Fibroblast of skin of left biceps (primary cell): ENCODE measurements around the gene LAMA3.

Experiments
- DNase-seq, 2 experiments: peaks; one replicate each; pipeline ENCODE4 v3.0.0-alpha.2; 2013; ENCODE audit warnings: low read depth in 2 of 2

The LAMA3 gene

GRCh38 chr18:23822590-23823385, 133.5 kb downstream of the LAMA3 start:
- DNase-seq = peak; percentile 32 to 49

DNA sequence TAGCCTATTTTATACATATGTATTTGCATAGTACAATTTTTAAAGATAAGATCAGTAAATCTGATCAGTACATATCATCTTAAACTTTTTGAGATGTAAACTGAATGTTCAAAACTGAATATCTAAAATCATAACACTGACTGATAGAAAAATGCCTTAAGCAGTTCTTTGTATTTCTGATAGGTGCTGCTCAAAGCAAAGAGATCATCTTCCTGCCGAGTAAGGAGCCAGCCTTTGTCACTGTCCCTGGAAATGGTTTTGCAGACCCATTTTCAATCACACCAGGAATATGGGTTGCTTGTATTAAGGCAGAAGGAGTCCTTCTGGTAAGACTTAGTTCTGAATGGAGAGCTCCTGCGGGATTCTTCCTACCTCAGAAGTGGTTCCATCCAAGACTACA, 135.0 kb downstream of the LAMA3 start:
- no peak for DNase-seq

- DNase-seq = no peak
Measured at GRCh38 chr18:23824669-23825068, 135.4 kb downstream of the LAMA3 start.

DNA sequence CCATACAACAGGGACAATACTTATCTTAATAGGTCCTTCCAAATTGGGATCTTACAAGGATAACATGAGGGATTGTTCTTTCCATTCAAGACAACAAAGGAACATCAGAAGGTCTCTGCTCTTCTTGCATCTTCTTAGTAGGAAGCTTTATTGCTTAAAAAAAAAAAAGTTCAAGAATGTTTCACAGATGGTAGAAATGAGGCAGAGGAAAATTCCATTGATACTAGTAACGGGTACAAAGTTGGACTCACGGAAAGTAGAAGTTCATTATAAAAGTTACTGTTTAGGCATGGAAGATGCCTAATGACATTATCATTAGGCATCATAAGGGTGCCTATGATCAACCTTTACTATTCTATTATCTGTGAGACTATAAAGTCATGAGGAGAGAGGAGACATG, 136.2 kb downstream of the LAMA3 start:
- DNase-seq = no peak

GRCh38 chr18:23825978-23826405, 136.7 kb downstream of the LAMA3 start:
- no peak for DNase-seq

DNA sequence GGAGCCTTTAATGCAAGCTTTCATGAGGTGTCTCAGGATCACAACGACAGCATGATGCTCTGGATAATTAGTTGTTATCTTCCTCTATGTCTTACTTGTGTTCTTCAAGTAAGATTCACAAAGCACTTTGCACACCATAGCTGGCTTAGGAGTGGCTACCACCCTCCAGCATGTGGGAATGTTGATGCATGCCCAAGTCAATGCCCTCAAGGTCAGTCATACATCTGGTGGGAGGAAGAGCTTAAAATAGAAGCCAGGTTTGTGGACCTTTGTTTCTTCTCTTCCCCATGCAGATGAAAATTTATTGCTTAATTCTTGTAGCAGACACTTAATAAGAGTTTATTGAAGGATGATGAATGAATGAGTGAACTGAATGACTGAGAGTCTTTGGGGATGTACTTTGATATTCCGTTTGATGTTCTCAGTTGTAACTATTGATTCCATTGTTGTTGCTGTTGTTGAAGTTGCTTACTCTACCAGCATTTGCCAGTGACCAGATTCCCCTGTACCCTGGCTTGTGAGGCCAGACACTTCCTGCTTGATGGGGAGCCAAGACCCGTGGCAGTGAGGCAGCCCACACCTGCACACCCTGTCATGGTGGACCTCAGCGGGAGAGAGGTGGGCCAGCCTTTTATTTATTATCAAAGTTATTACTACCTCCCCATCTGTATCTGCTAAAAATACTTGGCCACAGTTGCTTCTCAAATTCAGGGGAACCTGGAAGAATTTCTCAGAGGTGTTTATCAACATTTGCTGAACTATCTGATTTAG, 137.8 kb downstream of the LAMA3 start:
- DNase-seq = no peak

DNA sequence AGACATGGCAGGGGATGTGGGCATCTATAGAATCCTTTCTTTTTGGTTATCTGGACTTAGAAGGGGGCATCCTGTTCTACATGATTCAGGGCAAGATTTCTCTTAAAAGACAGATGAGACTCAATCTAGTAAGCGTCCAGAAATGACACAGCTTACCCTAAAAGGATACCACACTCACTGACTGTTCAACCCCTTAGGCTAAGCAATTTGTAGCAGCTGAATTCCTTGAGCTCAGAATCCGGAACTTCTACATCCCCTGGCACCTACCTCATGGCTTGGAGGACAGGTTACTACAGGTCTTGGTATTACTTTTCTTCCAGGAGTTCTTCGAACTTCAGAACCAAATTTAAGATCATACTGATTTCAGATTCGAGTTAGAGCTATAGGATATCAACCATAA, 138.4 kb downstream of the LAMA3 start:
- DNase-seq = no peak

GRCh38 chr18:23828426-23828825, 139.2 kb downstream of the LAMA3 start:
- DNase-seq = no peak

GRCh38 chr18:23832911-23833310, 143.7 kb downstream of the LAMA3 start:
- no peak for DNase-seq

GRCh38 chr18:23833714-23834113, 144.5 kb downstream of the LAMA3 start:
- DNase-seq = no peak

GRCh38 chr18:23835091-23835490, 145.8 kb downstream of the LAMA3 start:
- no peak for DNase-seq

DNA sequence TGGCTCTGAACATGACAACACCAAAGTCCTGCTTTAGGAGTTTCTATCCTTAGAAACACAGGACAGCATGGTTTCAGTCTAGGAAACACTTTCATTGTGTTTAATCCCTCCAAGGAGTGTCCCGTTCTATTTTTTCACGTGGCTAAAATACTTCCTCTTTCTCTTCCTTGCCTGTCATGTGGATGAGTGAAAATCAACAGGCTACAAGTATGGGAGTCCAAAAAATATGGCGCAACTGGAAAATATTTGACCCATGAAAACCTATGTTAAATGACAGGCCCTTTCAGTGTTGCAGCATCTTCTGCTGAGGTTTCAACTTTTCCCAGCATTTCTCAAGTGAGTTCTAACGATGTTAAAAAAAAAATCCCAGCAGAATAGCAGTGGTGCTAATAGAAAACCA, 146.3 kb downstream of the LAMA3 start:
- DNase-seq = no peak

DNA sequence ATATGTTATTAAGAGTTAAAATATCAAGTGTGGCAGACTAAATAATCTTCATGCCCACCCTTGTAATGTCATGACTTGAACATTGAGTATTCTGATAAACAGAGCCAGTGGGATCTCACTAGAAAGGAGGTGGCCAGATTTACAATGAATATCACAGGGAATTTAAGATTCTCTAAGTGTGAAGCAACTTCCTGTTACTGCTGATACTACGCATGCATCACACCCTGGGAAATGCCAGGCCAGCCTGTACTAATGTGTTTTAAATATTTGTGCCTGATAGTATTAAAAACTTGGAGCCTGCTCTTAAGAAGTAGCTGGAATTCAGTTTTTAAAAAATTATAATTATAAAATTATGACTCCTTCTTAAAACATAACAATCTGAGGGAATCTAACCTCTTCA, 148.3 kb downstream of the LAMA3 start:
- peak in 1 of 2 experiments; percentile 33 for DNase-seq

DNA sequence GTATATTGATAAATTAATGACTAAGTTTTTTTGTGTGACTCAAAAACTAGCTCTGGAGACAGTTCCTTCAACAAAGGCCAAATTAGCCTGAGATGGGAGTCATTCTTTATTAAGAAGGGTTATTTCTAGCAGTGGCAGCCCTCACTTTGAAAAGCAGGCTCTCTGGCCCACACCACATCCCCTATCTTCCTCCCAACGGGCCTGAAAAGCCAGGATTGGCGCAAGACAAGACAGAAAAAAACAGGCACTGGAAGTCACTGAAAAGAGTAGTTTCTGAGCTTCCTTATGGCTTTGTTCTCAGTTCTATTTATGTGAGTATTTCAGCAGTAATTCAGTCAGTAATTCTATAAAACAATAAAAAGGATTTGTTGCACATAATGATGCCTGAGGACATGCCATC, 149.0 kb downstream of the LAMA3 start:
- no peak for DNase-seq

DNA sequence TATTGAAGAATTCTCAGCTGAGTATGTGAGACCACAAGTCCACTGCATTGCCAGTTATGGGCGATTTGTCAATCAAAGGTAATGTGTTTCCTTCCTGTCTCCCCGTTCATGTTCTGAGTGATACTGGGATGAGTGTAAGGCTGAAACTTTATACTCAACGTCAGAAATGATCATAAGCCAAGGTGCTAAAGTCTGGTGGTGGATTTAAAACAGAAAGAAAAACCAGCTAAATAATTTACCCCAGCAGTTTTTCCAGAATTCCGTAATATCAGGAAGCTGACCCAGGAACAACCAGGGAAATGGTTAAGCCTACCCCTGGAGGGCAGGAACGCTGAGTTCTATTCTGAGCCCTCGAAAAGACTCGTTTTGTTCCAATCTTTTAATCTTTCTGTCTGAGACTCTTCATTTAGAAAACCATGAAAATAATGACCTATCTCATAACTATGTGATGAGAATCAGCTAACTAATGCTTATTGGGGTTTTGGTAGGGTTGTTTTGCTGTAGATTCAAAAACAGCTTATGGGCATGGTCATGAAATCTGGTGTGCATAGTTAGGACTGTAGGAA, 149.6 kb downstream of the LAMA3 start:
- no peak for DNase-seq

- DNase-seq = no peak
Measured at GRCh38 chr18:23842305-23842704, 153.1 kb downstream of the LAMA3 start.

DNA sequence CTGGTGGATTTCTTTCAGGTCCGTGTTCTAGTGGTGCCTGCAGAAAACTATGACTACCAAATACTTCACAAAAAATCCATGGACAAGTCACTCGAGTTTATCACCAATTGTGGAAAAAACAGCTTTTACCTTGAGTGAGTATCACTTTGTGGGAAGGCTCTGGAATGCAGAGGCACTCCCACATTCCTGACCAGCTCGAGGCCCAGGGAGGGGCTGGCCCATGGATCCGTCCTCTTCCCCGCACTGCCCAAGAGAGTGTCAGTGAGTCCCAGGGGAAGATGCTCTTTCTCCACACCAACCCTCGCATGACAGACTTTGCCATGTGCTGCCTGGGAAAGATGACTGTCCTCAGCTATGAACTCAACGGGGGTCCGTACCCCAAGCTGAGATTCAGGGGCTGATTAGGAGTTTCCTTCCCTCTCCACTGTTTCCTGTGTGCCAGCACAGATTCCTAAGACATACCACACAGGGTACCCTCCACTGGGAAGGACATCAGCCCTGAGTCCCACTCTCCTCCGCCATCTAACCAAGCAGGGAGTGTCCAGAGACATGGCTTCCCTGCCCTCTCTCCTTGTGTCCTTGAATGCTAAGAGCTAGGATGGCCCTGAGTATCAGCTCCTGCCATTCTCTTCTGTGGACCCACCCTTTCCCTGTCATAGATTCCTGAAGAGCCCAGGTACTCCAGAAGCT, 155.9 kb downstream of the LAMA3 start:
- DNase-seq = no peak

DNA sequence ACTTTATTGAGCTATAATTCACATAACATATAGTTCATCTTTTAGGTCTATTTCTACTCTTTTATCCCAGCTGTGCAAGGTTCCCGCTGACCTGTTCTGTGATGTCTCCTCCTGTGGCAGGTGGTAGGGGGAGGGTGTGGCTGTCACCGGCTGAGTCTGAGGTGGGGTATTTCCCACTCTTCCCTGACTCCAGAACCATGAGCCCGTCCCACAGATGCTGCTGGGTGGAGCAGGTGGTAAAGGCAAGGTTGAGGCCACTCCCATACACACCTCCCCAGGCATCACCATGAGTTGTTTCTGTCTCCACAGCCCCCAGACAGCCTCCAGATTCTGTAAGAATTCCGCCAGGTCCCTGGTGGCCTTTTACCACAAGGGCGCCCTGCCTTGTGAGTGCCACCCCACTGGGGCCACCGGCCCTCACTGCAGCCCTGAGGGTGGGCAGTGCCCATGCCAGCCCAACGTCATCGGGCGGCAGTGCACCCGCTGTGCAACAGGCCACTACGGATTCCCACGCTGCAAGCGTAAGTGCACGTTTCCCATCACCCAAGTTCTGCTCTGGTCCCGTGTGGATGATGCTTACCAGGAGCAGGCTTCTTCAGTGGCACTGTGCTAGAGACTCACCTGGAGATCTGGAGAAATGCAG, 156.9 kb downstream of the LAMA3 start:
- DNase-seq = no peak

- no peak for DNase-seq
Measured at GRCh38 chr18:23847321-23847986, 158.2 kb downstream of the LAMA3 start.

- no peak for DNase-seq
Measured at GRCh38 chr18:23849141-23849540, 159.9 kb downstream of the LAMA3 start.

GRCh38 chr18:23850215-23850614, 161.0 kb downstream of the LAMA3 start:
- no peak for DNase-seq
